Thoracic aorta (tissue), 2 donors: ENCODE data around the gene IWS1. TPM values are rescaled to one million over a fixed set of nuclear protein-coding genes. Genes with fewer than 3 reads are reported as not detected.

Source experiments
- ATAC-seq: fragments of 150-250 bp; one replicate; pipeline ENCODE4 v1.8.0; 2017; ENCODE audit warnings: low read depth; ENCODE audit not compliant: insufficient number of reproducible peaks, low FRiP score
- DNase-seq: peaks from one replicate; pipeline ENCODE4 v3.0.0-alpha.2; 2020; ENCODE audit warnings: low spot score
- H3K27ac ChIP-seq, 2 donors: fragments of 200-600 bp; sonication (generic); 1 replicate in 1 of 2; 2 replicates in 1 of 2; pipeline ENCODE4 v1.5.1; 2016; ENCODE audit warnings: mild to moderate bottlenecking in 2 of 2, moderate library complexity in 2 of 2
- H3K27me3 ChIP-seq: fragments of 200-600 bp; sonication (generic); replicated peaks from 2 replicates; pipeline ENCODE4 v1.6.0; 2016; ENCODE audit warnings: mild to moderate bottlenecking; ENCODE audit not compliant: insufficient read depth
- H3K36me3 ChIP-seq: fragments of 200-600 bp; sonication (generic); one replicate; pipeline ENCODE4 v1.5.1; 2016
- H3K4me1 ChIP-seq, 2 donors: fragments of 200-600 bp; sonication (generic); 1 replicate in 1 of 2; 2 replicates in 1 of 2; pipeline versions ENCODE4 v1.5.1 to v1.6.0; 2016; ENCODE audit warnings: low read depth in 2 of 2, mild to moderate bottlenecking in 1 of 2; ENCODE audit not compliant: control insufficient read depth in 1 of 2
- H3K4me3 ChIP-seq: fragments of 200-600 bp; sonication (generic); 2 replicates; pipeline ENCODE4 v1.5.1; 2016; ENCODE audit warnings: mild to moderate bottlenecking
- H3K9me3 ChIP-seq: fragments of 200-600 bp; sonication (generic); 2 replicates; pipeline ENCODE4 v1.5.1; 2016
- CTCF ChIP-seq: fragments of 200-600 bp; sonication (generic); IDR thresholded peaks from one replicate; pipeline ENCODE4 v1.5.1; 2019; ENCODE audit warnings: antibody characterized with exemption
- total RNA-seq, 2 donors: library from RNA; depleted of rRNA; stranded (reverse); fragments of >200 nt; gene quantifications; one replicate each; pipeline versions ENCODE4 v1.1.0 to v1.2.3, GENCODE V29; 2016

Gene IWS1
- total RNA-seq, 2 donors from 2014 or later: 43.2 to 54.0 TPM

GRCh38 chr2:127565261-127566138 lies 39.2 kb upstream of the IWS1 start:
- Histone ChIP-seq H3K27me3 (no peaks in the 10 kb centered on the region), H3K9me3 (no peaks in the 10 kb centered on the region), H3K27ac (no peak overlapping the region), H3K4me1 (peaks cover 25 to 45% of the 10 kb centered on the region in 2 donors), H3K36me3 (no peaks in the 10 kb centered on the region), H3K4me3 (no peak overlapping the region)
- TF ChIP-seq CTCF: no peak
- no peak for DNase-seq
- ATAC-seq: no peak

- no peak for TF ChIP-seq CTCF
- Histone ChIP-seq H3K4me1 (peaks cover 20 to 45% of the 10 kb centered on the region in 2 donors), H3K36me3 (no peaks in the 10 kb centered on the region), H3K27me3 (no peaks in the 10 kb centered on the region), H3K27ac (no peak overlapping the region), H3K4me3 (no peak overlapping the region), H3K9me3 (no peaks in the 10 kb centered on the region)
- DNase-seq (no peak), ATAC-seq (no peak)
Measured at GRCh38 chr2:127564429-127565260, 38.4 kb upstream of the IWS1 start.

GRCh38 chr2:127563458-127564428 lies 37.5 kb upstream of the IWS1 start:
- no peaks in the 10 kb centered on the region for H3K27me3 ChIP-seq
- DNase-seq: no peak
- H3K36me3 ChIP-seq: no peaks in the 10 kb centered on the region
- ATAC-seq: no peak
- H3K4me3 ChIP-seq: no peak overlapping the region
- no peaks in the 10 kb centered on the region for H3K9me3 ChIP-seq
- TF ChIP-seq CTCF: no peak
- H3K27ac ChIP-seq: no peak overlapping the region
- peaks cover 17 to 38% of the 10 kb centered on the region in 2 donors for H3K4me1 ChIP-seq

- H3K27me3 ChIP-seq: no peaks in the 10 kb centered on the region
- no peak for TF ChIP-seq CTCF
- H3K4me1 ChIP-seq: peaks cover 12 to 30% of the 10 kb centered on the region in 2 donors
- ATAC-seq (no peak), DNase-seq (no peak)
- H3K27ac ChIP-seq: no peak overlapping the region
- no peaks in the 10 kb centered on the region for H3K36me3 ChIP-seq
- H3K9me3 ChIP-seq: no peaks in the 10 kb centered on the region
- H3K4me3 ChIP-seq: no peak overlapping the region
Measured at GRCh38 chr2:127562936-127563335, 36.6 kb upstream of the IWS1 start.
